Bronchial epithelial cell (primary cell): Measurements from ENCODE around the gene CCT7. TPM values are rescaled to one million over a fixed set of nuclear protein-coding genes. Genes with fewer than 3 reads are reported as not detected.

Source experiments
- DNase-seq: peaks from one replicate; pipeline ENCODE4 v3.0.0-alpha.2; 2010; ENCODE audit warnings: low read depth
- FAIRE-seq: peaks from 2 replicates; lab custom pipeline; 2011; peaks lifted over from hg19 to GRCh38; lab: Jason Lieb, UNC
- H3K27me3 ChIP-seq: 2 replicates; pipeline ENCODE4 v1.5.1; 2011; ENCODE audit warnings: low read length; ENCODE audit not compliant: control insufficient read depth, insufficient read depth
- H3K36me3 ChIP-seq: 2 replicates; pipeline ENCODE4 v1.5.1; 2011; ENCODE audit warnings: low read length; ENCODE audit not compliant: control insufficient read depth, insufficient read depth
- H3K4me3 ChIP-seq: 2 replicates; pipeline ENCODE4 v1.5.1; 2011; ENCODE audit warnings: mild to moderate bottlenecking, low read depth, low read length, control low read depth
- CTCF ChIP-seq: IDR thresholded peaks from 2 replicates; pipeline ENCODE4 v1.5.1; 2011; ENCODE audit warnings: mild to moderate bottlenecking, moderate library complexity, low read length, control low read depth, inconsistent platforms; ENCODE audit not compliant: insufficient read depth, severe bottlenecking
- total RNA-seq: library from RNA; depleted of rRNA; stranded (reverse); fragments of >200 nt; gene quantifications from 2 replicates; pipeline ENCODE4 v1.2.1, GENCODE V29; 2014

CCT7 gene
- total RNA-seq, 1 donor from 2014 or later = 362 TPM

GRCh38 chr2:73203055-73203681, 30.9 kb upstream of the CCT7 start:
- no peak for DNase-seq
- H3K27me3 ChIP-seq = peaks cover 19% of the 10 kb centered on the region
- no peaks in the 10 kb centered on the region for H3K36me3 ChIP-seq
- TF ChIP-seq CTCF = no peak
- no peak overlapping the region for H3K4me3 ChIP-seq
- FAIRE-seq = no peak

- Histone ChIP-seq H3K4me3 (no peak overlapping the region), H3K27me3 (peaks cover 19% of the 10 kb centered on the region), H3K36me3 (no peaks in the 10 kb centered on the region)
- FAIRE-seq (no peak), DNase-seq (no peak)
- TF ChIP-seq CTCF = no peak
Observed at GRCh38 chr2:73205611-73206010, 28.5 kb upstream of the CCT7 start.

- no peak for TF ChIP-seq CTCF
- FAIRE-seq (no peak), DNase-seq (no peak)
- peaks cover 10% of the 10 kb centered on the region for H3K27me3 ChIP-seq
- no peaks in the 10 kb centered on the region for H3K36me3 ChIP-seq
- H3K4me3 ChIP-seq = no peak overlapping the region
Observed at GRCh38 chr2:73208258-73208657, 25.9 kb upstream of the CCT7 start.

- Histone ChIP-seq H3K27me3 (peaks cover 1% of the 10 kb centered on the region), H3K4me3 (no peak overlapping the region), H3K36me3 (no peaks in the 10 kb centered on the region)
- DNase-seq (no peak), FAIRE-seq (no peak)
- TF ChIP-seq CTCF = no peak
Observed at GRCh38 chr2:73210019-73210418, 24.1 kb upstream of the CCT7 start.

- FAIRE-seq (no peak), DNase-seq (no peak)
- Histone ChIP-seq H3K36me3 (no peaks in the 10 kb centered on the region), H3K4me3 (no peak overlapping the region), H3K27me3 (no peaks in the 10 kb centered on the region)
- no peak for TF ChIP-seq CTCF
Observed at GRCh38 chr2:73210696-73211095, 23.4 kb upstream of the CCT7 start.

GRCh38 chr2:73212098-73212447, 22.0 kb upstream of the CCT7 start:
- DNase-seq (no peak), FAIRE-seq (no peak)
- H3K4me3 ChIP-seq = no peak overlapping the region
- H3K27me3 ChIP-seq = no peaks in the 10 kb centered on the region
- H3K36me3 ChIP-seq = no peaks in the 10 kb centered on the region
- no peak for TF ChIP-seq CTCF
